GM12873 (cell line): ENCODE measurements around the gene VWA5B1.

Source experiments
- TF ChIP-seq, protein P1 (sequence below): IDR thresholded peaks from 2 replicates; pipeline ENCODE4 v1.5.1; 2012; ENCODE audit warnings: low read depth, mild to moderate bottlenecking, moderate library complexity, low read length, control low read depth; ENCODE audit not compliant: insufficient read depth; ENCODE audit errors: missing control alignments

VWA5B1 gene

DNA sequence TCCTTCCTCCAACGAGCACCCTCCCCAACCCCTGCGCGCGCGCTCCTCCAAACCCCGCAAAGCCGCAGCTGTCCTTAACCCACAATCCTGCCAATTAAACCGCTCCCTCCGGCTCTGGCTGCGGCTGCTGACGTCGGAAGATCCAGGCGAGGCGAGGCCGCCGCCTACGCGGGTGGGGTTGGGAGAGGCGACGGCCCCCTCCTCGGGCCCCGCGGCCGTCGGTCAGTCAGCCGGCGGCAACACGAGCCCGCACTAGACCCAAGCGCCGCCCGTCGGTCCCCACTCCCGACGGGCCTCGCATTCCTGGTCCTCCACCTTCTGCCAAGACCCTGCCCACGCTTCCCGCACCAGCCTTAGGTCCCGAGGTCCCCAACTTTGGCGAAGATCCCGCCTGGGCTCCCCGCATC lies 75.4 kb downstream of the VWA5B1 start:
- TF ChIP-seq, protein P1, sequence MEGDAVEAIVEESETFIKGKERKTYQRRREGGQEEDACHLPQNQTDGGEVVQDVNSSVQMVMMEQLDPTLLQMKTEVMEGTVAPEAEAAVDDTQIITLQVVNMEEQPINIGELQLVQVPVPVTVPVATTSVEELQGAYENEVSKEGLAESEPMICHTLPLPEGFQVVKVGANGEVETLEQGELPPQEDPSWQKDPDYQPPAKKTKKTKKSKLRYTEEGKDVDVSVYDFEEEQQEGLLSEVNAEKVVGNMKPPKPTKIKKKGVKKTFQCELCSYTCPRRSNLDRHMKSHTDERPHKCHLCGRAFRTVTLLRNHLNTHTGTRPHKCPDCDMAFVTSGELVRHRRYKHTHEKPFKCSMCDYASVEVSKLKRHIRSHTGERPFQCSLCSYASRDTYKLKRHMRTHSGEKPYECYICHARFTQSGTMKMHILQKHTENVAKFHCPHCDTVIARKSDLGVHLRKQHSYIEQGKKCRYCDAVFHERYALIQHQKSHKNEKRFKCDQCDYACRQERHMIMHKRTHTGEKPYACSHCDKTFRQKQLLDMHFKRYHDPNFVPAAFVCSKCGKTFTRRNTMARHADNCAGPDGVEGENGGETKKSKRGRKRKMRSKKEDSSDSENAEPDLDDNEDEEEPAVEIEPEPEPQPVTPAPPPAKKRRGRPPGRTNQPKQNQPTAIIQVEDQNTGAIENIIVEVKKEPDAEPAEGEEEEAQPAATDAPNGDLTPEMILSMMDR: no peak

DNA sequence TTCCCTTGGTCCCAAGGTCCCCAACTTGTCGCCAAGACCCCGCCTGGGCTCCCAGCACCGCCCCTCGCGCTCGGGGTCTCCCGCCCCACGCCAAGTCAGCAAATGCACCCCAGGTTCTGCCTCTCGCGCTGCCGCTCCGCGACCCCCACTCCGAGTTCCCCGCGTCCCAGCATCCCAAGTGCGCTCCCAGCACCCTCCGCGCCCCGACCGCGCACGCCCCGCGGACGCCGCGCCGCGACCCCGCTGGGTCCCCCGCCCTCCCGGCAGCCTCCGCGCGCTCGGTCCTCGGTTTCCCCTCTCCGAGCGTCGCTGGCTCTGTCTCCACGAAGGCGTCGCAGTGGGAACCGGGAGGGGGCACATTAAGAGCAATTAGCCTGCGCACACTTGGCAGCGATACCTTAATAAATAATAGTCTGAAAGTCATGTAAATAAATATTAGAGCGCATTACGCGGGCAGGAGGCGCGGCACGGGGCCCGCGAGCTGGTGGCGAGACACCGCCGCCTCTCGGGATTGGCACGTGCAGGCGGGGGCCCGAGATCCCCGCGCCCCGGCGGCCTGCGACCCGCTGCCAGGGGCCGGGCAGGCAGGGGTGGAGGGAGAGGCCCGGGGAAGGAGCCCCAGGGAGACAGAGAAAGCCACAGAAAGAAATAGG lies 75.9 kb downstream of the VWA5B1 start:
- TF ChIP-seq, protein P1: no peak

DNA sequence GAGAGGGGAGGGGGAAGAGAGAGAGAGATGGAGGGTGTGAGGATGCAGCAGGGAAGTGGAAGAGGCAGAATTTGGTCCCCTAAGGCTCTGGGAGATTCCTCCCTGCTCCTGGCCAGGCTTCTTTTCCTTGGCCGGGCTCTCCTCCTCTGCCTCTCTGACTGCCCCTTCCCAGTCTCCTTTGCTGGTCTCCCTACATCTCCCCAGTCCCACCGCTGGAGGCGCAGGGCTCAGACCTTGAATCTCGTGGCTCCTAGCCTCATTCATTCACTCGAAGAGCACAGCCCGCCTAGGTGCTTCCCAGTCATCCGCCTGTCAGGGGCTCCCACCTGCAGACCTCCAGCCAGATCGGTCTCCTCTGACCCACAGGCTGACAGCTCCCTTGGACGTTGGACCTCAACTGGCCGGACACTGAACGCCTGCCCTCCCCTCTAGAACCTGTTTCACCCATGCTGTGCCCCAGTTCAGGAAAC lies 76.5 kb downstream of the VWA5B1 start:
- TF ChIP-seq, protein P1: peak; percentile 62

DNA sequence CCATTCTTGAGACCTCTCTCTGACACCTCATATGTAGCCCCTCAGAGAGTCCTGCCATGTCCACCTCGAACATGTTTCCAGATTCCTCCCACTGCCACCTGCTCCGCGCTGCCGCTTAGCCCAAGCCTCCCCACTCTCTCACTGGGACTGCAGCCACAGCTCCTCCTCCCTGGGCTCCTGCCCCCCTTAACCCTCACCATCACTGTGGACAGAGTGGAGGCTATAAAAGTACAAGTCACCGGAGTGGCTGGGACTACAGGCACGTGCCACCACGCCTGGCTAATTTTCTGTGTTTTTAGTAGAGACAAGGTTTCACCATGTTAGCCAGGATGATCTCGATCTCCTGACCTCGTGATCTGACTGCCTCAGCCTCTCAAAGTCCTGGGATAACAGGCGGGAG lies 77.0 kb downstream of the VWA5B1 start:
- TF ChIP-seq, protein P1: no peak

DNA sequence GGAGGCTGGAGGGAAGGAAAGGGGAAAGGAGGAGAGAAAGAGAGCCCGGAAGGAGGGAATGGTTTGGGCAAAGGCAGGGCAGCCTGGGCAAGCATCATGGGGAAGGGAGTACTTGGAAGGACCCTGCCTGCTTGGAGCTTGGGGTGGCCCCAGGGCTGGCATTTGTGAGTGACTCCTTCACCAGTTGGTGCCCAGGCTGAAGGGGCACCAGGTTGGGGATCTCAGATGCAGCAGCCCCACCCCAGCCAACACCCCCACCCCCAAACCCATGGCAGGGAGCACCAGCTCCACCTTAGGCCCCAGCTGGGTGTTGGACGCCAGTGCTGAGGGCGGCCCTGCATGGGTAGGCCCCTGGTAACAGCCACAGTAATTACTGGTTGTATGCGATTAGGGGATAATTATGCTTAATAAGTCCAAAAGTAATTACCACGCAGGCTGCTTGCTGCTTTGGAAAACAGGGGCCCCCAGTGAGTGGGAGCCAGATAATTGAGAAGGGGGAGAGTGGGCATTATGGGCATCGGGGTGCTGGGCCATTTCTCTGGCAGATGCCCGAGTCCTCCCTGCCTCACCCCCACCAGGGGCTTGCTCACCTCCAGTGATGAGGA lies 78.3 kb downstream of the VWA5B1 start:
- TF ChIP-seq, protein P1: no peak

DNA sequence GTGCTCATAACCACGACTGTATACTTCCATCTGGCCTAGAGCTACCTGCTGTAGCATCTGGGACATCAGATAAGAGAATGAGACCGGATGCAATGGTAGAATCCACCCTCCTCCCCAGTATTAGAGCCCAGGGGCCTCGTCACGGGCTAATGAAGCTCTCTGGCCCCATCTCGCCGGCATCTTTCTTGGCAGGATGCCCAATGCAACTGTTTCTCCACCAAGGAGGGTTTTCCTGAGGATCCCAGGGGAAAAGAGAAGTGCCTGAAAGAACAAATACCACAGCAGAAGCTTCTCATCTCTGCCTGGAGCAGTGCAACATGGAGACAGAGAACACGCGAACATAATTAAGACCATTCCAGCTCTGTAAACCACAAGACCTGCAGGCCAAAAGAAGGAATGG lies 80.0 kb downstream of the VWA5B1 start:
- TF ChIP-seq, protein P1: no peak

DNA sequence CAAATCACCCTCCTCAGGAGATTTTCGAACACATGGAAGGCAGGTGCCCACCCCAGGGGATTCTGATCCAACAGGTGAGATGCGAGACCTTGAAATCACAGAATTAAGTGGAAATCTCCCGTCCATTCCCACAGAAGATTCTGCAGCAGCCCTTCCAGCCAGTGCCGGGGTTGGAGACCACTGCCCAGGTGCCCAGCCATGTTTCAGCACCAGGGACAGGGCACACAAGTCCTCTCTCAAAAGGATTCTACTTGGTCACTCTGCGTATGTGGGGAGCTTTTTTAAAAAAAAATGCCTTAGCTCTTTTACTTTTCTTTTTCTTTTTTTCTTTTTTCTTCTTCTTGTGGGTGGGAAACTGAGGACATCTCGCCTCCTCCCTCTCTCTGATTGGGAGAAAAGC lies 80.7 kb downstream of the VWA5B1 start:
- TF ChIP-seq, protein P1: no peak
